SH-SY5Y (cell line): Measurements from ENCODE around the gene BAG2.

Experiments used
- GATA2 ChIP-seq: IDR thresholded peaks from 2 replicates; pipeline ENCODE4 v1.6.1; 2011; ENCODE audit warnings: mild to moderate bottlenecking, low read depth, low read length
- GATA3 ChIP-seq: IDR thresholded peaks from 2 replicates; pipeline ENCODE4 v1.6.1; 2011; ENCODE audit warnings: low read depth, mild to moderate bottlenecking, low read length, moderate library complexity

DNA sequence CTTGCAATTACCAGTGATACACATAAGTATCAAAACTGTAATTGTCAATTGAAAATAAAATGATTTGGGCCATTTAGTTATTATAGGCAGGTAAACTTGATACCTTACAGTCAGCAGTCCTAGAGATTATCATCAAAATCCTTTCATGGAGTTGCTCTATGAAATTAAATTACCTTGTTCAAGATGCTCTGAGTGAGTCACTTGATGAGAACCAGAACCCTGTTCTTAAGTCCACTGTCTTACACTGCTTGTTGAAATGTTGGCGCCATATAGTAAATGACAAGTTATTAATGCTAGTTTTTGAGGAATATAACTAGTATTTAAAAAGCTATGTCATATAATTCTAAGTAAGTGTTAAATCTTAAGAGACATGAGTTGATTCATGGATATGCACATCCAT is 37.2 kb upstream of the BAG2 start:
- TF ChIP-seq GATA2, result no peak
- TF ChIP-seq GATA3, result no peak
